ENCODE data around the gene GSTM3. TPM values are rescaled to one million over a fixed set of nuclear protein-coding genes. Genes with fewer than 3 reads are reported as not detected.

GSTM3 gene
- total and polyA plus RNA-seq, 2 experiments from 2014 or later, result 3.1 to 4.1 TPM

DNA sequence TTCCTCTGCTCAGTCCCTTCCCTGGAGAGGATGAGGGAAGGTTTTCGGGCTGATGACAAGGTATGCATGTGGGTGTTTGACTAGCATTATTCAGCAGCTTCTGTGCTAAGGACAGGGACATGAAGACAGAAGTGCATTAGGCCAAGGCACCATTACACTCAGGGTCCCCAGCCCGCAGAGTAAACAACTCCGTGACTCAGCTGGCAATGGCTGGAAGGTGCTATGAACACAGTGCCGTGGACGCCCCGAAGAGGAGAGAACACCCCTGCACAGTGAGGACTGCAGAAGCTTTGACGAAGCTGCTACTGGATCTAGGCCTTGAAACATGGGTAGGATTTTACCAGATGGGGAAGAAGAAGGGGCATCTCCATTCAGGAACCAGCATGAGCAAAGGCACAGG, 36.6 kb upstream of the GSTM3 start (continued):
- TF ChIP-seq ETS1 (IDR thresholded peaks at IDR 0.05) (no peak), EZH2 (IDR thresholded peaks at IDR 0.05; ENCODE audit: low read depth, unreplicated experiment) (no peak), JUNB (IDR thresholded peaks at IDR 0.05; ENCODE audit: unreplicated experiment) (no peak), NANOG (IDR thresholded peaks at IDR 0.05; ENCODE audit: borderline replicate concordance) (no peak)

GRCh38 chr1:109776911-109777310, 36.1 kb upstream of the GSTM3 start:
- peaks cover 8% of the 10 kb centered on the region; the same call in 2 of the 3 replicates for H3K36me3 Mint-ChIP-seq (ENCODE audit: low read depth)
- no peaks in the 10 kb centered on the region for H3F3A ChIP-seq (replicated peaks; ENCODE audit: low read depth)
- no peaks in the 10 kb centered on the region for H3K9me2 ChIP-seq (ENCODE audit: insufficient read depth)
- peak; percentile 90 for DNase-seq (ENCODE audit: low spot score)
- peaks cover 16% of the 10 kb centered on the region for H3K27me3 Mint-ChIP-seq (ENCODE audit: insufficient read depth, low read depth, poor library complexity)
- H3K27ac ChIP-seq (ENCODE audit: low read depth), result no peak overlapping the region
- no peak overlapping the region for H3K4me3 Mint-ChIP-seq
- H3K4me1 Mint-ChIP-seq, result no peaks in the 10 kb centered on the region; the same call in 2 of the 3 replicates
- H4K20me1 ChIP-seq (replicated peaks; ENCODE audit: insufficient read depth), result no peaks in the 10 kb centered on the region
- no peaks in the 10 kb centered on the region for H3K27me3 ChIP-seq (ENCODE audit: insufficient read depth)
- no peaks in the 10 kb centered on the region for H3K4me1 ChIP-seq (ENCODE audit: insufficient read depth)
- no peaks in the 10 kb centered on the region for H3K79me2 ChIP-seq (replicated peaks; ENCODE audit: insufficient read depth)
- 0 out of 2 replicates have a peak, but pooled peaks cover 7% of the 10 kb centered on the region for H3K36me3 ChIP-seq (ENCODE audit: insufficient read depth)
- no peak overlapping the region for H3K27ac Mint-ChIP-seq
- H3K4me2 ChIP-seq, result no peak overlapping the region
- peak overlapping the region; percentile 91 for H2AFZ ChIP-seq
- no peak overlapping the region for H3K4me3 ChIP-seq
- H3K9me3 Mint-ChIP-seq, result peaks cover 18% of the 10 kb centered on the region
- TF ChIP-seq STAT1 (IDR thresholded peaks at IDR 0.05; ENCODE audit: unreplicated experiment) (no peak), CTCF (conservative IDR thresholded peaks at IDR 0.05; ENCODE audit: low read depth in 2 of 2) (peak; percentile 92 to 100), CREB1 (CRISPR knock-in tag; IDR thresholded peaks at IDR 0.05; ENCODE audit: low read depth) (0 out of 2 replicates have a peak, but pooled peaks have one; percentile 21)
- peak; percentile 93 for ATAC-seq

- DNase-seq (ENCODE audit: low spot score) (no peak), ATAC-seq (no peak)
- peaks cover 15% of the 10 kb centered on the region for H3K9me3 Mint-ChIP-seq
- H3F3A ChIP-seq (replicated peaks; ENCODE audit: low read depth), result no peaks in the 10 kb centered on the region
- H3K27ac ChIP-seq (ENCODE audit: low read depth), result no peak overlapping the region
- no peak overlapping the region for H3K4me3 Mint-ChIP-seq
- H3K27ac Mint-ChIP-seq, result no peak overlapping the region
- H3K4me2 ChIP-seq, result no peak overlapping the region
- H3K36me3 Mint-ChIP-seq (ENCODE audit: low read depth), result peaks cover 4% of the 10 kb centered on the region; the same call in 2 of the 3 replicates
- H3K36me3 ChIP-seq (ENCODE audit: insufficient read depth), result 0 out of 2 replicates have a peak, but pooled peaks cover 7% of the 10 kb centered on the region
- H4K20me1 ChIP-seq (replicated peaks; ENCODE audit: insufficient read depth), result no peaks in the 10 kb centered on the region
- H3K9me2 ChIP-seq (ENCODE audit: insufficient read depth), result no peaks in the 10 kb centered on the region
- no peaks in the 10 kb centered on the region for H3K4me1 ChIP-seq (ENCODE audit: insufficient read depth)
- H2AFZ ChIP-seq, result no peak overlapping the region; the same call in 1 of the 2 replicates
- H3K4me3 ChIP-seq, result no peak overlapping the region
- peaks cover 16% of the 10 kb centered on the region for H3K27me3 Mint-ChIP-seq (ENCODE audit: insufficient read depth, low read depth, poor library complexity)
- no peaks in the 10 kb centered on the region; the same call in 2 of the 3 replicates for H3K4me1 Mint-ChIP-seq
- no peaks in the 10 kb centered on the region for H3K27me3 ChIP-seq (ENCODE audit: insufficient read depth)
- H3K79me2 ChIP-seq (replicated peaks; ENCODE audit: insufficient read depth), result no peaks in the 10 kb centered on the region
- TF ChIP-seq CREB1 (CRISPR knock-in tag; IDR thresholded peaks at IDR 0.05; ENCODE audit: low read depth) (no peak), ZNF114 (CRISPR knock-in tag; IDR thresholded peaks at IDR 0.05) (no peak), EZH2 (IDR thresholded peaks at IDR 0.05; ENCODE audit: low read depth, unreplicated experiment) (no peak), NANOG (IDR thresholded peaks at IDR 0.05; ENCODE audit: borderline replicate concordance) (no peak), CTCF (conservative IDR thresholded peaks at IDR 0.05; ENCODE audit: low read depth in 2 of 2) (no peak)
Observed at GRCh38 chr1:109776206-109776835, 35.5 kb upstream of the GSTM3 start.

All from GM23338 (cell line).